Activated naive CD4-positive, alpha-beta T cell treated with anti-CD3 and anti-CD28 coated beads for 36 hours (primary cell): ENCODE data around the gene SMNDC1. TPM values are rescaled to one million over a fixed set of nuclear protein-coding genes. Genes with fewer than 3 reads are reported as not detected.
A peak's percentile ranks its signal among the peaks of the same experiment; 100 is the strongest.
"Not testable (repeated sequence)": the region's sequence is repeated elsewhere in the genome, so short reads cannot be mapped to it uniquely, and the experiment has no call there.

Source experiments
- CTCF ChIA-PET: fragments of 350-600 bp; sonication (Branson Sonifier 250); formaldehyde crosslinking; loops from one replicate; lab custom pipeline; 2021; ENCODE audit warnings: antibody characterized with exemption; lab: Charles Lee
- DNase-seq: peaks from one replicate; pipeline ENCODE4 v3.0.0-alpha.2; 2020
- H3K27ac Mint-ChIP-seq: one replicate; pipeline ENCODE4 v1.8.0; 2021; ENCODE audit warnings: mild to moderate bottlenecking, mixed read lengths
- H3K27me3 Mint-ChIP-seq: one replicate; pipeline ENCODE4 v1.8.0; 2021; ENCODE audit warnings: low read depth, mixed read lengths
- H3K36me3 Mint-ChIP-seq: one replicate; pipeline ENCODE4 v1.8.0; 2021; ENCODE audit warnings: low read depth, mixed read lengths
- H3K4me1 Mint-ChIP-seq: one replicate; pipeline ENCODE4 v1.8.0; 2021; ENCODE audit warnings: low read depth, mixed read lengths
- H3K4me3 Mint-ChIP-seq: one replicate; pipeline ENCODE4 v1.8.0; 2021; ENCODE audit warnings: mild to moderate bottlenecking, moderate library complexity, mixed read lengths
- H3K9me3 Mint-ChIP-seq: one replicate; pipeline ENCODE4 v1.8.0; 2021; ENCODE audit warnings: mixed read lengths
- intact Hi-C: fragments of 100-400 bp; cut with micrococcal nuclease; formaldehyde crosslinking; loops from one replicate; pipeline ENCODE4 v1.15.1; 2023
- total RNA-seq, 2 experiments: library from RNA; stranded (reverse); gene quantifications; one replicate each; pipeline ENCODE4 v1.2.3, GENCODE V29; 2021

Gene SMNDC1
- total RNA-seq, 2 experiments from 2014 or later: 42.4 to 46.2 TPM

DNA sequence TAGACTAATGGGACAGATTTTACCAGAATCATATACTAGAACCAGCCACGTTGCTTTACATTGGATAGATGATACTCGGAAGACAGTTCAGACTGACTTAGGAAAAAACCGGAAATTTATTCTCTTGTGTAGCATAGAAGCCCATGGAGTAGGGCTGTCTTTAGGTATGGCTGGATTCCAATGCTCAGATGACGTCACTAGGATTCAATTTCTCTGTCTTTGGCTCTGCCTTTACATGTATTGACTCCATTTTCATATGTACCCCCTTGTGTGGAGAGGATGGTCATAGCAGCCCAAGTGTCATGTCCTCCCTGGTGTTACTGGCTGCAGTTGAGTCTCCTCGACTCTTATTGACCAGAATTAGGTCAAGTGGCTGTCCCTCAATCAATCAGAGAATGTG lies 39.2 kb upstream of the SMNDC1 start:
- H3K27ac Mint-ChIP-seq: no peak overlapping the region
- H3K4me3 Mint-ChIP-seq: no peak overlapping the region
- H3K9me3 Mint-ChIP-seq: no peaks in the 10 kb centered on the region
- intact Hi-C loops: no loop called here
- CTCF ChIA-PET: interaction anchor here (1.1 kb wide), 1 partner anchor 15 kb away, joined by 6 read pairs; no protein-coding TSS in a partner anchor
- H3K36me3 Mint-ChIP-seq: no peaks in the 10 kb centered on the region
- peaks cover 4% of the 10 kb centered on the region for H3K27me3 Mint-ChIP-seq
- H3K4me1 Mint-ChIP-seq: no peaks in the 10 kb centered on the region
- no peak for DNase-seq

DNA sequence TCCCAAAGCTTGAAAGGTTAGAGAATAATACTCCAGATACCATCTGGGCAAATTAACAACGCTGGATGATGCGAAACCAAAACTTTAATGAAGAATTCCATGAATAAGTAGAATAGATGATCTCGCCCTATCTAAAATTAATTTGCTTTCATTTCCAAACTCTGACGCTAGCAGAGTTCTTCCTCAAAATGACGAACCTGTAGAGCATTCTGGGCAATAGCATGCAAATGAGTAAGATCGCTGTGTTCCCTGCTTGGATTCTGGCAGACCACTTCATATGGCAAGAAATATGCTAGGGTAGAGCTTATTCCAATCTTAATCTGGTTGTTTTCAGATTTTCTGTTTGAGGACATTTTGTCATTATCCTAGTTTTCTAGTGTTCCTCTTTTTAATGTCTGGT lies 36.1 kb upstream of the SMNDC1 start:
- Mint-ChIP-seq H3K9me3 (no peaks in the 10 kb centered on the region), H3K27me3 (peaks cover 4% of the 10 kb centered on the region), H3K4me1 (no peaks in the 10 kb centered on the region), H3K27ac (no peak overlapping the region), H3K4me3 (no peak overlapping the region), H3K36me3 (no peaks in the 10 kb centered on the region)
- CTCF ChIA-PET: interaction anchor here (0.7 to 2.5 kb wide), 2 partner anchors 205 kb away, joined by 3 to 9 read pairs; no protein-coding TSS in a partner anchor
- DNase-seq: no peak
- intact Hi-C loops: no loop called here

DNA sequence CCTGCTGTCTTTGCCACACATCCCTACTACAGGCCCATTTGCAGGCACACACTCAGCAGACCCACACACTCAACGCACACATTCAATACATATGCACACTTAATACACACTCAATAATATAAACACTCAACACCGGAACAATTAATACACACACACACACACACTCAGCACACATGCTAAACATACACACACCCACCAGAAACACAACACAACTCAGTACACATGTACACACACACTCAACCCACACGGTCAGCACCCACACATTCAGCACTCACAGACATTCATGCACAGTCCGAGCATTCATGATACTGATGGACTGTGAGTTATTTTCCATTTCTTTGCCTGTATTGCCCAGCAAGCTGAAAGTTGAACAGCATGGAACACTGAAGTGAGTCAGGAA lies 35.4 kb upstream of the SMNDC1 start:
- Mint-ChIP-seq H3K27me3 (peaks cover 4% of the 10 kb centered on the region), H3K27ac (no peak overlapping the region), H3K36me3 (no peaks in the 10 kb centered on the region), H3K4me1 (peaks cover 6% of the 10 kb centered on the region), H3K4me3 (no peak overlapping the region), H3K9me3 (no peaks in the 10 kb centered on the region)
- intact Hi-C loops: no loop called here
- CTCF ChIA-PET: interaction anchor here (0.7 kb wide), 1 partner anchor 205 kb away, joined by 3 read pairs; no protein-coding TSS in a partner anchor
- no peak for DNase-seq

DNA sequence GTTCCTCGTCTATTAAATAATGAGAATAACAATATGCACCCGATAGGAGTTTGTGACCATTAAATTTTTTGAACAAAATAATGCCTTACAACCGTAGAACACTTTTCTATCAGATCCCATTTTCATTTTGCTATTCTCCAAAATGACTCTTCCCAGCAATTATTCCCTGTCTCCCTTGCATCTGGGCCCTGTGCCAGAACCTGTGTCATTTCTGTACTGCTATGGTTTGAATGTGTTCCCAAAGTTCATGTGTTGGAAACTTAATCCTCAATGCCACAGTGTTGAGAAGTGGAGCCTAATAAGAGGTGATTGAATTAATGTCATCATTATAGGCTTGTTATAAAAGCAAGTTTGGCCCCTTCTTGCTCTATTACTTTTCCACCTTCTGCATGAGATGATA lies 33.2 kb upstream of the SMNDC1 start:
- intact Hi-C loops: no loop called here
- H3K27me3 Mint-ChIP-seq: peaks cover 2% of the 10 kb centered on the region
- H3K36me3 Mint-ChIP-seq: no peaks in the 10 kb centered on the region
- H3K27ac Mint-ChIP-seq: no peak overlapping the region
- no peak for DNase-seq
- no peak overlapping the region for H3K4me3 Mint-ChIP-seq
- H3K9me3 Mint-ChIP-seq: no peaks in the 10 kb centered on the region
- peaks cover 7% of the 10 kb centered on the region for H3K4me1 Mint-ChIP-seq
- CTCF ChIA-PET: interaction anchor here (0.9 kb wide), 1 partner anchor 15 kb away, joined by 3 read pairs; no protein-coding TSS in a partner anchor

DNA sequence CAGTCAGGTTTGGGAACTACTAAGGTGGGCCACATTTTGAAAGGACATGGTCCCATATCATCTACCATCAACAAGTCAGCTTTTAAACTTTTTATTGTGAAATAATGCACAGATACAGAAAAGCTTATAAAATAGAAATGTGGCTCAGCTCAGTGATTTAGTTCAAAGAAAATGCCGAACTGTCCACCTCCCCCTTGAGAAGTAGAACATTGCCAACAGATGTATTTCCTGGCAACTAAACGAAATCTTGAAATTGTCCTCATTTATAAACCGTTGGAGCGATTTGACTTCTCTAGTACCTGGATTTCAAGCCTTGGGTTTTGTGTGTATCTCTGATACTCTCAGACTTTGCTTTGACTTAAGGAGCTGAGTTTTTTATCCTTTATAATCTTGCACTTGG lies 32.7 kb upstream of the SMNDC1 start:
- intact Hi-C loops: no loop called here
- Mint-ChIP-seq H3K36me3 (no peaks in the 10 kb centered on the region), H3K9me3 (no peaks in the 10 kb centered on the region), H3K27me3 (no peaks in the 10 kb centered on the region), H3K4me1 (peaks cover 7% of the 10 kb centered on the region), H3K4me3 (no peak overlapping the region), H3K27ac (no peak overlapping the region)
- DNase-seq: no peak
- CTCF ChIA-PET: interaction anchor here (0.9 to 1.7 kb wide), 4 partner anchors 8 to 209 kb away, joined by 3 to 5 read pairs (median 4); no protein-coding TSS in a partner anchor

DNA sequence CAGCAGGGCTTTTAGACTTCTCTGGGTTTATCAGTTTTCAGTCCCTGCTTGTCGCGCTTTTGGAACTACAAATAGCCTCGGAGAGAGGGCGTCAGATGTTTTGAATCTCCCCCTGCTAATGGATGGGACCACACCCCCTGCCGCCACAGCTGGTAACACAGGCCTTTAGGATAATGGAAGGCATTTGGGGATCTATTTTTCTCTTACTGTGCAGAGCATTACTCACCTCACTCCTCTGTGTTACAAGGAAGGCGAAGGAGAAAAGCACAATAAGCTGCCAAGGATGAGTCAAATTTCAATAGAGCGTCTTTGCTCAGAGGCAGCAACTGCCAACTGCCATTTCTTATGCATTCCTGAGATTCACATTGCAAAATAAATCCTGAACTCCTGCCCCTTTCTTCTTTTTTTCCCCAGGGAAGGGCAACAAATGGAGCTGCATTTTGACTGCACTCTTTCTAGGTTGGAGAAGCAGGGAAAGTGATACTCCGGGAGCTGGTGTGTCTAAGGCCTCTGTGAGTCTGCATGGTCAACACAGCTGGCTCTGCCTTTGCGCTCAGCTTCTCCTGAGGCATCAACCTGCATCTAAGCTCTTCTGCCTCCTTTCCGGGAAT lies 31.5 kb upstream of the SMNDC1 start:
- peaks cover 7% of the 10 kb centered on the region for H3K4me1 Mint-ChIP-seq
- H3K9me3 Mint-ChIP-seq: no peaks in the 10 kb centered on the region
- DNase-seq: no peak
- no peak overlapping the region for H3K4me3 Mint-ChIP-seq
- intact Hi-C loops: no loop called here
- H3K36me3 Mint-ChIP-seq: no peaks in the 10 kb centered on the region
- no peak overlapping the region for H3K27ac Mint-ChIP-seq
- CTCF ChIA-PET: interaction anchor here (0.9 to 1.7 kb wide), 4 partner anchors 9 to 210 kb away, joined by 4 to 5 read pairs (median 4); no protein-coding TSS in a partner anchor
- no peaks in the 10 kb centered on the region for H3K27me3 Mint-ChIP-seq

DNA sequence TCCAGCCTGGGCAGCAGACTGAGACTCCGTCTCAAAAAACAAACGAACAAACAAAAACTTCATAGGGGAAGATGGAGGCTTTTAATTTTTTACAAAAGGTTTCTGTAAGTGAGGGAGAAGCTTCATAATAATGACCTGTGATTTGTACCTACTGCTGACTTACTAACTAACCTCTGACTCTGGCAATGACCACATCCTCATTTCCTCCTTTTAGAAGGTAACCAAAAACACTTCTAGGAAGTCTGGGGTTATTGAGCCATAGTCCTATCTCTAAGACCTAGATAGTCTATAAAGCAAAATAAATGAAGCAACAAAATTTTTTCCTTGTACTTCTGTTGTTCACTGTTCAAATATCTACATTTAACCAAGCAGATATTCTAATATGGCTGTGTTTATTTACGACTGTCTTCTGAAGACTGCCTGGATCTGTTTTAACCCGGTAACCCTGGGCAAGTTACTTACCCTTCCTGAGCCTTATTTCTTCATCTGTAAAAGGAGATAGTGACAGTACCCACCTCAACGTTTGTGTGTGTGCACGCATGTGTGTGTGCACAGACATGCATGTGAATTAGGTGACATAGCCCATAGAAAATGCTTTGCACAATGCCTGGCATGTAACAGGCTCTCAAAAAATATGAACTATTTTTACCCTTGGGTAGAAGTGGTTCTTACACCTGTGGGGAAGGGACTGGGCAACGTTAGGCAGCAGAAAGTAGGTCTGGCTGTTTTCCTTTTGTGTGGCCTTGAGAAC lies 30.8 kb upstream of the SMNDC1 start:
- no peak for DNase-seq
- Mint-ChIP-seq H3K9me3 (peaks cover 7% of the 10 kb centered on the region), H3K4me3 (no peak overlapping the region), H3K36me3 (peaks cover 6% of the 10 kb centered on the region), H3K27ac (no peak overlapping the region), H3K27me3 (no peaks in the 10 kb centered on the region), H3K4me1 (peaks cover 7% of the 10 kb centered on the region)
- CTCF ChIA-PET: interaction anchor here (1.1 to 2.5 kb wide), 3 partner anchors 10 to 21 kb away, joined by 4 to 7 read pairs (median 5); no protein-coding TSS in a partner anchor
- intact Hi-C loops: no loop called here

DNA sequence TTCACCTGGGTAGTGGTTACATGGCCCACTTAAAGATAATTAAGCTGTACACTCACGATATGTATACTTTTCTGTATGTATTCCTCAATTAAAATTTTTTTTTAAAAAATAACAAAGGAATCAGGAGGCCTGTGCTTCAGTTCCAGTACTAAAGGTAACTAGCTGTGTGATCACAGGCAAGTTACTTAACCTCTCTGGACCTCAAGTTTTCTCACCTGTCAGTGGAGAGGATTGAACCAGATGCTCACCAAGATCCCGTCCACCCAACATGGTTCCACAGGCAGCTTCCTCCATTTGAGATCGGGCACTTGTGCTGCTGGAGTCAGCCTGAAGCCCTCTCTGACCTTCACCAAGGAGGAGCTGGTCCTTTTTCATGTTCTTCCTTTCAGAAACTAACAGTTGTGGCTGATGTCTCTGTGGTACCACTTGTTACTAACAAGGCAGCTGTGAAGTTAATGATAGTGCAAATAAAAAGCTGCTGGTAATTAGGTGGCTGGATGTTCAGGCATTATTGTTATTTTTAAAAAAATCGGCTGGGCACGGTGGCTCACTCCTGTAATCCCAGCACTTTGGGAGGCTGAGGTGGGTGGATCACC lies 29.4 kb upstream of the SMNDC1 start:
- H3K9me3 Mint-ChIP-seq: peaks cover 10% of the 10 kb centered on the region
- H3K36me3 Mint-ChIP-seq: peaks cover 9% of the 10 kb centered on the region
- CTCF ChIA-PET: interaction anchor here (0.7 to 2.5 kb wide), 5 partner anchors 11 to 80 kb away, joined by 3 to 7 read pairs (median 5); no protein-coding TSS in a partner anchor
- peaks cover 7% of the 10 kb centered on the region for H3K4me1 Mint-ChIP-seq
- no peak overlapping the region for H3K4me3 Mint-ChIP-seq
- intact Hi-C loops: no loop called here
- DNase-seq: no peak
- H3K27me3 Mint-ChIP-seq: no peaks in the 10 kb centered on the region
- H3K27ac Mint-ChIP-seq: no peak overlapping the region

DNA sequence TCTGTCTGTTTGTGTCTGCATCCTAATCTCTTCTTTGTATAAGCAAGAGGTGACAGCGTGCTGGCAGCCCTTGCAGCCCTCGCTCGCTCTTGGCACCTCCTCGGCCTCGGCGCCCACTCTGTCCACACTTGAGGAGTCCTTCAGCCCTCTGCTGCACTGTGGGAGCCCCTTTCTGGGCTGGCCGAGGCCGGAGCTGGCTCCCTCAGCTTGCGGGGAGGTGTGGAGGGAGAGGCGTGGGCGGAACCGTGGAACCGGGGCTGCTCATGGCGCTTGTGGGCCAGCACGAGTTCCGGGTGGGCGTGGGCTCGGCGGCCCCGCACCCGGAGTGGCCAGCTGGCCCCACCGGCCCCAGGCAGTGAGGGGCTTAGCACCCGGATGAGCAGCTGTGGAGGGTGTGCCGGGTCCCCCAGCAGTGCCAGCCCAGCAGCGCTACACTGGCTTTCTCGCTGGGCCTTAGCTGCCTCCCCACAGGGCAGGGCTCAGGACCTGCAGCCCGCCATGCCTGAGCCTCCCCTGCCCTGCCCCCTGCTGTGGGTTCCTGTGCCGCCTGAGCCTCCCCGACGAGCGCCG lies 26.6 kb upstream of the SMNDC1 start:
- Mint-ChIP-seq H3K9me3 (peaks cover 10% of the 10 kb centered on the region), H3K4me1 (peaks cover 17% of the 10 kb centered on the region)
- intact Hi-C loops, H3K27me3 Mint-ChIP-seq, H3K27ac Mint-ChIP-seq, H3K4me3 Mint-ChIP-seq, DNase-seq, H3K36me3 Mint-ChIP-seq: not testable (repeated sequence)
- CTCF ChIA-PET: interaction anchor here (1.4 to 1.6 kb wide), 3 partner anchors 11 to 26 kb away, joined by 3 to 6 read pairs (median 3); partner anchors contain the start of gene SMNDC1

DNA sequence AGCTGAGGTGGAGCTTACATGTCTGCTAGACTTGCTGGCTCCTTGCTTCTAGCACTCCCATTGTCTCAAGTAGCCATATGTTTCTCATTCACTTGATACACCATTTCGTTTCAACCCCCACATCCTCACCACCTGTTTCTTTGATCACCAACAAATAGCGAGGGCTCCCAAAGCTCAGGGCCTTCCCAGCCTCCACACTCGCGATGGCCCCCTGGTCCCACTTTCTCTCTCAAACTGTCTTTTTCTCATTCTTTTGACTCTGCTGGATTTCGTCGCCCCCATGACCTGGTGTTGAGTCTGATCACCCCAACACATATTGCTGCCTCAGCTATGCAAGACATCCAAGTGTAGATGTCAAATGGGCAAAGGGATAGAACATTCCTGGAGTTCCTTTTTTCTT lies 26.0 kb upstream of the SMNDC1 start:
- Mint-ChIP-seq H3K36me3 (peaks cover 9% of the 10 kb centered on the region), H3K27ac (no peak overlapping the region), H3K4me1 (peaks cover 23% of the 10 kb centered on the region), H3K9me3 (peaks cover 10% of the 10 kb centered on the region), H3K4me3 (no peak overlapping the region), H3K27me3 (peaks cover 2% of the 10 kb centered on the region)
- intact Hi-C loops: no loop called here
- no peak for DNase-seq
- CTCF ChIA-PET: interaction anchor here (1.4 kb wide), 1 partner anchor 26 kb away, joined by 3 read pairs; the partner anchor contains the start of gene SMNDC1

DNA sequence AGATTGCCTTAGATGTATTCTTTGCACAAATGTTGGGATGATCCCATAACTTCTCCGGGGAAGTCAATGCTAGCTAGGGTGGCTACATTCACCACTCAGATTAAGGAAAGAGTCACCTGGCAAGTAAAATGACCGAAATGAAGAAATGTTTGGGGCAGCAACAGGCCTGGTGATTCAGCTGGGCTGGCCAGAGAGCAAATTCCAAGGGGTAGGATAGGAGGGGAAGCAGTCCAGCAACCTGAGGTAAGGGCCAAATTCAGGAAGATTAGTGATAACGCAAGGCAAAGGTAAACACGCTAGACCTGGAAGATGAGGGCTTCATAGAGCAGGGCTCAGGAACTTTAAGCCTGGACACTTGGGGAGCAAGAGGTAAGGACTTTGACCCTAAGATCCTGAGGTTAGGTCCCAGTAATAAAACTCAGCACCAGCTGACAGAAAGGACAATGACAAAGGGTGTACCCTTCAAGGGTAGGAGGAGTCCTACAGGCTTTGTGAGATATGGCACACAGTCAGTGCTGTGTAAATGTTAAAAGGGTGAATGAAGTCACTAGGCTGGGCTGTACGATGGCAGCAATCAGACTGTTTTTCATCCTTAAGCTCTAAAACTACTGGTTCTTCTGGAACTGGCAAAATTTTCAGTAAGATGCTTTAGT lies 22.7 kb upstream of the SMNDC1 start:
- intact Hi-C loops: no loop called here
- H3K36me3 Mint-ChIP-seq: peaks cover 9% of the 10 kb centered on the region
- no peak for DNase-seq
- H3K9me3 Mint-ChIP-seq: peaks cover 14% of the 10 kb centered on the region
- CTCF ChIA-PET: interaction anchor here (0.7 to 2.4 kb wide), 2 partner anchors 17 to 230 kb away, joined by 3 to 6 read pairs; no protein-coding TSS in a partner anchor
- peak overlapping the region; percentile 73 for H3K27ac Mint-ChIP-seq
- H3K27me3 Mint-ChIP-seq: peaks cover 2% of the 10 kb centered on the region
- no peak overlapping the region for H3K4me3 Mint-ChIP-seq
- peaks cover 37% of the 10 kb centered on the region for H3K4me1 Mint-ChIP-seq
